PFSK-1 (cell line): Measurements from ENCODE around the gene TCTA.

Experiments
- FOXP2 ChIP-seq: optimal IDR thresholded peaks from 2 replicates; pipeline ENCODE3; 2011; ENCODE audit warnings: borderline replicate concordance, control low read depth, inconsistent platforms; ENCODE audit not compliant: insufficient read depth; ENCODE audit errors: extremely low read length, extremely low read depth
- POLR2AphosphoS5 ChIP-seq: IDR thresholded peaks from 2 replicates; pipeline ENCODE4 v1.6.1; 2012; ENCODE audit warnings: low read depth, mild to moderate bottlenecking, control low read depth, low read length, moderate library complexity
- SIN3A ChIP-seq: IDR thresholded peaks from 2 replicates; pipeline ENCODE4 v1.6.1; 2012; ENCODE audit warnings: mild to moderate bottlenecking, low read length, moderate library complexity, borderline replicate concordance; ENCODE audit not compliant: insufficient read depth
- TAF1 ChIP-seq: IDR thresholded peaks from 2 replicates; pipeline ENCODE4 v1.6.1; 2012; ENCODE audit warnings: low read length, control low read depth, borderline replicate concordance; ENCODE audit not compliant: insufficient read depth
- TF ChIP-seq, protein P1 (sequence below), 2 experiments: IDR thresholded peaks; 2 replicates each; pipeline versions ENCODE4 v1.6.1 to v1.8.0; 2011 to 2012; ENCODE audit warnings: low read depth in 2 of 2, low read length in 2 of 2, control low read depth in 1 of 2, inconsistent platforms in 1 of 2, mild to moderate bottlenecking in 1 of 2, moderate library complexity in 1 of 2; ENCODE audit not compliant: insufficient read depth in 1 of 2

TCTA gene

DNA sequence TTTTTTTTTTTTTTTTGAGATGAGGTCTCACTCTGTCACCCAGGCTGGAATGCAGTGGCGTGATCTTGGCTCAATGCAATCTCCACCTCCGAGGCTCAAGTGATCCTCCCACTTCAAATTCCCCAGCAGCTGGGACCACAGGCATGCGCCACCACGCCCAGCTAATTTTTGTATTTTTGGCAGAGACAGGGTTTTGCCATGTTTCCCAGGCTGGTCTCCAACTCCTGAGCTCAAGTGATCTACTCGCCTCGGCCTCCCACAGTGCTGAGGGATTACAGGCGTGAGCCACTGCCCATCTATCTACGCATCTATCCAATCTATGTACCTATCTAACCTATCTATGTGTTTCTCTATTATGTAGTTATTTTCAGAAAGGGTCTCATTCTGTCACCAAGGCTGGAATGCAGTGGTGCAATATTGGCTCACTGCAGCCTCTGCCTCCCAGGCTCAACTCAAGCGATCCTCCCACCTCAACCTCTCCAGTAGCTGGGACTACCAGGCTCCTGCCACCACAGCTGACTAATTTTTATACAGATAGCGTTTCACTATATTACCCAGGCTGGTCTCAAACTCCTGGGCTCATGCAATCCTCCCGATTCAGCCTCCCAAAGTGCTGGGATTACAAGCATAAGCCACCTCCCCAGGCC, 33.9 kb upstream of the TCTA start:
- TF ChIP-seq SIN3A (no peak), FOXP2 (no peak), POLR2AphosphoS5 (no peak), TAF1 (no peak)
- TF ChIP-seq, protein P1, sequence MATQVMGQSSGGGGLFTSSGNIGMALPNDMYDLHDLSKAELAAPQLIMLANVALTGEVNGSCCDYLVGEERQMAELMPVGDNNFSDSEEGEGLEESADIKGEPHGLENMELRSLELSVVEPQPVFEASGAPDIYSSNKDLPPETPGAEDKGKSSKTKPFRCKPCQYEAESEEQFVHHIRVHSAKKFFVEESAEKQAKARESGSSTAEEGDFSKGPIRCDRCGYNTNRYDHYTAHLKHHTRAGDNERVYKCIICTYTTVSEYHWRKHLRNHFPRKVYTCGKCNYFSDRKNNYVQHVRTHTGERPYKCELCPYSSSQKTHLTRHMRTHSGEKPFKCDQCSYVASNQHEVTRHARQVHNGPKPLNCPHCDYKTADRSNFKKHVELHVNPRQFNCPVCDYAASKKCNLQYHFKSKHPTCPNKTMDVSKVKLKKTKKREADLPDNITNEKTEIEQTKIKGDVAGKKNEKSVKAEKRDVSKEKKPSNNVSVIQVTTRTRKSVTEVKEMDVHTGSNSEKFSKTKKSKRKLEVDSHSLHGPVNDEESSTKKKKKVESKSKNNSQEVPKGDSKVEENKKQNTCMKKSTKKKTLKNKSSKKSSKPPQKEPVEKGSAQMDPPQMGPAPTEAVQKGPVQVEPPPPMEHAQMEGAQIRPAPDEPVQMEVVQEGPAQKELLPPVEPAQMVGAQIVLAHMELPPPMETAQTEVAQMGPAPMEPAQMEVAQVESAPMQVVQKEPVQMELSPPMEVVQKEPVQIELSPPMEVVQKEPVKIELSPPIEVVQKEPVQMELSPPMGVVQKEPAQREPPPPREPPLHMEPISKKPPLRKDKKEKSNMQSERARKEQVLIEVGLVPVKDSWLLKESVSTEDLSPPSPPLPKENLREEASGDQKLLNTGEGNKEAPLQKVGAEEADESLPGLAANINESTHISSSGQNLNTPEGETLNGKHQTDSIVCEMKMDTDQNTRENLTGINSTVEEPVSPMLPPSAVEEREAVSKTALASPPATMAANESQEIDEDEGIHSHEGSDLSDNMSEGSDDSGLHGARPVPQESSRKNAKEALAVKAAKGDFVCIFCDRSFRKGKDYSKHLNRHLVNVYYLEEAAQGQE (IDR thresholded peaks at IDR 0.05; ENCODE audit: insufficient read depth in 1 of 2, low read depth in 2 of 2, low read length in 2 of 2) = no peak

DNA sequence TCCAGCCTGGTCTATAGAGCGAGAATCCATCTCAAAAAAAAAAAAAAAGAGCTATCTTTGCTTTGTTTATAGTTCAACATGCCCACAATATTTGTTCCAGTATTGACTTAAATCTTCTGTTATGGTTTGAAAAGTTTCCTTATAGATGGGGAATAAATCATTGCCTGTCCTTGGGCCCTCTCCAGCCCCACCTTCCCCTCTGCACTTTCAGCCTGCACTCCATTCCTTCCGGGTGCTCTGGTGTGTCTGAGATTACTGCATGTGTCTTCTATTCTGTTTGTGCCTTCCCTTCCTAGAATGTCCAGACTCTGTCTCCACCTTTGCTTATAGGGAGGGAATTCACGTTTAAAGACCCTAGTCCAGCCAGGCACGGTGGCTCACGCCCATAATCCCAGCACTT, 28.8 kb upstream of the TCTA start:
- TF ChIP-seq, protein P1 (IDR thresholded peaks at IDR 0.05; ENCODE audit: insufficient read depth in 1 of 2, low read depth in 2 of 2, low read length in 2 of 2) = no peak
- TF ChIP-seq POLR2AphosphoS5 (no peak), SIN3A (no peak), FOXP2 (no peak), TAF1 (no peak)

DNA sequence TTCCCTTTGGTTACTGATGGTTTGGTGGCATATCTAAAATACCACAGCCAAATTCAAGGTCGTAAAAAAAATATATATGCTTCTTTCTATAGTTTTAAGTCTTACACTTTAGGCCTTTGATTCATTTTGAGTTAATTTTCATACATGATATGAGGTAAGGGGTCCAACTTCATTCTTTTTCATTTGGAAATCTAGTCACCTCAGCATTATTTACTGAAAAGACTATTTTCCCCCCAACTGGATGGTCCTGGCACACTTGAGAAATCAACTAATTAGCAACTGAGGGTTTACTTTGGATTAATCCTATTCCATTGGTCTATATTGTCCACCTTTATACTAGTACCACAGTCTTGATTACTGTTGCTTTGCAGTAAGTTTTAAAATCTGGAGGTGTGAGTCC, 26.6 kb upstream of the TCTA start:
- TF ChIP-seq TAF1 = no peak
- TF ChIP-seq SIN3A = no peak
- TF ChIP-seq POLR2AphosphoS5 = no peak
- no peak for TF ChIP-seq FOXP2
- TF ChIP-seq, protein P1 (IDR thresholded peaks at IDR 0.05; ENCODE audit: insufficient read depth in 1 of 2, low read depth in 2 of 2, low read length in 2 of 2) = no peak

DNA sequence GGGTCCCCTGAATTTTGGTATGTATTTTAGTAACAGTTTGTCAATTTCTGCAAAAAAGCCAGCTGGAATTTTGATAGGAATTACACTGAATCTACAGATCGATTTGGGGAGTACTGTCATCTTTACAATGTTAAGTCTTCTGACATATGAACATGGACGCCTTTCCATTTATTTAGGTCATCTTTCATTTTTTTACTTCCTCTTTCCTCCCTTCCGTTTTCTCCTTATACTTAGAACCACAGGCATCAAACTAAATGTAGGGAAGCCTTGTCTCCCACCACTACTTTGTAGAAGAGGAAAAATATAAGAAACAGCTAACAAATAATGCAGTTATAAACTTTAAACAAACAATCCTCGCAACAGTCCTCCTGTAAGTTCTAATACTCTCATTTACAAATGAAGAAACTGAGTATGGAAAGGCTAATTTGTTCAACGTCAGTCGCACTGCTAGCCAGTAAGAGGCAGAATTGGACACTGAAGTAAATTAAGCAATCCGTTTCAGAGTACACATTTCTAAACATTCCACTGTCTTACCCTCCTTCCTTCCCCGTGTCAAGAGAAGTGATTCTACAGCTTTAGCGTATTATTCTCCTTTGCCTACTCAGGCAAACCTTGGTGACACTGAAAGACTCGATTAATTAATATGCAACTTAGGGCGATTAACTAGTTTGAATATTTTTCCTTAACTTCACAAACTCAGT, 26.0 kb upstream of the TCTA start:
- TF ChIP-seq TAF1 = no peak

DNA sequence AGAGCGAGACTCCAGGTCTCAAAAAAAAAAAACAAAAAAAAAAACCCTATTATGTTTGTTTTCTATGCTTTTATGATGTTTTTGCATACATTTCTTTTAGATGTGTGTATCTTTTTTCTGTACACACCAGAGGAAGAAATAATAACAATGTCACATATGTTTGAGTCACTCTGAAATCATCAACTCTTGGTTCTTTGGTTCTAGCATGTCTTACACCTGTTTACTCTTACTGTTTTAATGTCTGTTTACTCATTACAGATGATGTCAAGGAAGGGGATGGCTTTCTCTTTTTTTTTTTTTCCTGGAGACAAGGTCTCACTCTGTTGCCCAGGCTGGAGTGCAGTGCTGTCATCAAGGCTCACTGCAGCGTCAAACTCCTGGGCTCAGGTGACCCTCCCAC, 24.5 kb upstream of the TCTA start:
- no peak for TF ChIP-seq POLR2AphosphoS5
- TF ChIP-seq TAF1 = no peak

DNA sequence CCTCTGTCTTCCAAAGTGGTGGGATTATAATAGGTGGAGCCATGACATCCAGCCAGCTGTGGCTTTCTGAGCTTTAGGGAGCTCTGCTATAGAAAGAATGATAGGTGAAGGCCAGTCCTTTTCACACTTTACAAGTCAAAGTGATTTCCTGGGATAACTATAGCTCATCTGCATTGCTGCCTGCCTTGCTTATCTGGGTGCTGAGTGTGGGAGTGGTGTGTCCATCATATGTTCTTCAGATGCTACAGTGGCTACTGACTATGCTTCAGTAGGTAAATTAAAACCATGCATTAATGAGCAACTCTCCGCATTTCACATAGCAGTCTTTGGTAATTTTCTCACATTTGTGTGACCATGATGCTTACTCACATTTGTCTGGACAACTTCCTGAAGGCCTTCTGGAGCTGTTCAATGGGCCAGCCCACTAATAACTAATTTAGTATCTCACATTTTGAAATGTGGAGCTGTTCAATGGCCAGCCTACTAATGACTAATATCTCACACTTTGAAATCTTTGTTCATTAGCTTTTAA, 23.9 kb upstream of the TCTA start:
- TF ChIP-seq POLR2AphosphoS5 (no peak), SIN3A (no peak), FOXP2 (no peak), TAF1 (no peak)
- TF ChIP-seq, protein P1 (IDR thresholded peaks at IDR 0.05; ENCODE audit: insufficient read depth in 1 of 2, low read depth in 2 of 2, low read length in 2 of 2) = no peak
